Neural progenitor cell (in vitro differentiated cells): Measurements from ENCODE around the gene CDKN2A. TPM values are rescaled to one million over a fixed set of nuclear protein-coding genes. Genes with fewer than 3 reads are reported as not detected.

ENCODE experiments used
- DNase-seq: peaks from one replicate; pipeline ENCODE4 v3.0.0-alpha.2; 2016; ENCODE audit warnings: low spot score
- H2AFZ ChIP-seq: fragments of 200-600 bp; sonication (generic); replicated peaks from 2 replicates; pipeline ENCODE4 v1.6.1; 2016; ENCODE audit warnings: antibody characterized with exemption
- H3F3A ChIP-seq: fragments of 200-600 bp; sonication (generic); 2 replicates; pipeline ENCODE4 v1.6.1; 2016; ENCODE audit warnings: antibody characterized with exemption, low read depth
- H3K27ac ChIP-seq: fragments of 200-600 bp; sonication (generic); 2 replicates; pipeline ENCODE4 v1.5.1; 2016; ENCODE audit warnings: mild to moderate bottlenecking
- H3K27me3 ChIP-seq: fragments of 200-600 bp; sonication (generic); 2 replicates; pipeline ENCODE4 v1.6.1; 2016; ENCODE audit warnings: mild to moderate bottlenecking, moderate library complexity
- H3K36me3 ChIP-seq: fragments of 200-600 bp; sonication (generic); 2 replicates; pipeline ENCODE4 v1.5.1; 2016
- H3K4me1 ChIP-seq: fragments of 200-600 bp; sonication (generic); 2 replicates; pipeline ENCODE4 v1.6.1; 2016; ENCODE audit warnings: mixed run types
- H3K4me2 ChIP-seq: fragments of 200-600 bp; sonication (generic); 2 replicates; pipeline ENCODE4 v1.6.1; 2016
- H3K4me3 ChIP-seq: fragments of 200-600 bp; sonication (generic); 2 replicates; pipeline ENCODE4 v1.5.1; 2016
- H3K79me2 ChIP-seq: fragments of 200-600 bp; sonication (generic); 2 replicates; pipeline ENCODE4 v1.6.1; 2016; ENCODE audit warnings: low read depth
- H3K9ac ChIP-seq: fragments of 200-600 bp; sonication (generic); 2 replicates; pipeline ENCODE4 v1.6.1; 2016
- H3K9me3 ChIP-seq: fragments of 200-600 bp; sonication (generic); 2 replicates; pipeline ENCODE4 v1.5.1; 2016; ENCODE audit warnings: low read depth
- H4K20me1 ChIP-seq: fragments of 200-600 bp; sonication (generic); 2 replicates; pipeline ENCODE4 v1.6.1; 2016; ENCODE audit warnings: low read depth
- H3K27ac Mint-ChIP-seq: 3 replicates; pipeline ENCODE4 v1.8.0; 2021; ENCODE audit warnings: mixed read lengths
- H3K27me3 Mint-ChIP-seq: 2 replicates; pipeline ENCODE4 v1.8.0; 2022; ENCODE audit warnings: low read depth, mild to moderate bottlenecking, inconsistent platforms, moderate library complexity, mixed read lengths; ENCODE audit not compliant: insufficient read depth
- H3K36me3 Mint-ChIP-seq: 3 replicates; pipeline ENCODE4 v1.8.0; 2021; ENCODE audit warnings: mixed read lengths
- H3K4me1 Mint-ChIP-seq: 3 replicates; pipeline ENCODE4 v1.8.0; 2021; ENCODE audit warnings: mixed read lengths
- H3K4me3 Mint-ChIP-seq: 3 replicates; pipeline ENCODE4 v1.8.0; 2021; ENCODE audit warnings: mild to moderate bottlenecking, moderate library complexity, mixed read lengths
- H3K9me3 Mint-ChIP-seq: 3 replicates; pipeline ENCODE4 v1.8.0; 2020; ENCODE audit warnings: mixed read lengths
- EZH2 ChIP-seq: fragments of 200-600 bp; sonication (generic); IDR thresholded peaks from 2 replicates; pipeline ENCODE4 v1.6.1; 2017; ENCODE audit warnings: antibody characterized with exemption, mild to moderate bottlenecking, moderate library complexity
- EZH2phosphoT487 ChIP-seq: fragments of 200-600 bp; sonication (generic); IDR thresholded peaks from 2 replicates; pipeline ENCODE4 v1.6.1; 2017; ENCODE audit warnings: antibody characterized with exemption
- total RNA-seq: library from RNA; depleted of rRNA; stranded (reverse); fragments of >200 nt; gene quantifications from 2 replicates; pipeline ENCODE4 v1.2.3, GENCODE V29; 2015; ENCODE audit warnings: low replicate concordance
- TF ChIP-seq, protein P1 (sequence below): fragments of 200-600 bp; sonication (generic); IDR thresholded peaks from 2 replicates; pipeline ENCODE4 v1.5.1; 2017; ENCODE audit warnings: antibody characterized with exemption, mild to moderate bottlenecking

Gene CDKN2A
- total RNA-seq, 1 donor from 2014 or later = not detected

GRCh38 chr9:21996858-21997257, 2.7 kb upstream of the CDKN2A start:
- Mint-ChIP-seq H3K36me3 (peaks cover 2% of the 10 kb centered on the region), H3K4me1 (peaks cover 18% of the 10 kb centered on the region), H3K4me3 (no peak overlapping the region), H3K27ac (no peak overlapping the region), H3K9me3 (no peaks in the 10 kb centered on the region), H3K27me3 (peaks cover 62% of the 10 kb centered on the region)
- Histone ChIP-seq H3K27ac (no peak overlapping the region), H3K9me3 (no peaks in the 10 kb centered on the region), H3K27me3 (peaks cover 100% of the 10 kb centered on the region), H3K4me1 (peaks cover 6% of the 10 kb centered on the region), H2AFZ (no peak overlapping the region), H3K36me3 (no peaks in the 10 kb centered on the region), H3F3A (peaks cover 34% of the 10 kb centered on the region), H3K9ac (no peak overlapping the region), H3K4me2 (no peak overlapping the region), H4K20me1 (peaks cover 55% of the 10 kb centered on the region), H3K79me2 (no peaks in the 10 kb centered on the region), H3K4me3 (no peak overlapping the region)
- TF ChIP-seq EZH2 (no peak), EZH2phosphoT487 (no peak)
- TF ChIP-seq, protein P1, sequence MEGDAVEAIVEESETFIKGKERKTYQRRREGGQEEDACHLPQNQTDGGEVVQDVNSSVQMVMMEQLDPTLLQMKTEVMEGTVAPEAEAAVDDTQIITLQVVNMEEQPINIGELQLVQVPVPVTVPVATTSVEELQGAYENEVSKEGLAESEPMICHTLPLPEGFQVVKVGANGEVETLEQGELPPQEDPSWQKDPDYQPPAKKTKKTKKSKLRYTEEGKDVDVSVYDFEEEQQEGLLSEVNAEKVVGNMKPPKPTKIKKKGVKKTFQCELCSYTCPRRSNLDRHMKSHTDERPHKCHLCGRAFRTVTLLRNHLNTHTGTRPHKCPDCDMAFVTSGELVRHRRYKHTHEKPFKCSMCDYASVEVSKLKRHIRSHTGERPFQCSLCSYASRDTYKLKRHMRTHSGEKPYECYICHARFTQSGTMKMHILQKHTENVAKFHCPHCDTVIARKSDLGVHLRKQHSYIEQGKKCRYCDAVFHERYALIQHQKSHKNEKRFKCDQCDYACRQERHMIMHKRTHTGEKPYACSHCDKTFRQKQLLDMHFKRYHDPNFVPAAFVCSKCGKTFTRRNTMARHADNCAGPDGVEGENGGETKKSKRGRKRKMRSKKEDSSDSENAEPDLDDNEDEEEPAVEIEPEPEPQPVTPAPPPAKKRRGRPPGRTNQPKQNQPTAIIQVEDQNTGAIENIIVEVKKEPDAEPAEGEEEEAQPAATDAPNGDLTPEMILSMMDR = no peak
- no peak for DNase-seq

DNA sequence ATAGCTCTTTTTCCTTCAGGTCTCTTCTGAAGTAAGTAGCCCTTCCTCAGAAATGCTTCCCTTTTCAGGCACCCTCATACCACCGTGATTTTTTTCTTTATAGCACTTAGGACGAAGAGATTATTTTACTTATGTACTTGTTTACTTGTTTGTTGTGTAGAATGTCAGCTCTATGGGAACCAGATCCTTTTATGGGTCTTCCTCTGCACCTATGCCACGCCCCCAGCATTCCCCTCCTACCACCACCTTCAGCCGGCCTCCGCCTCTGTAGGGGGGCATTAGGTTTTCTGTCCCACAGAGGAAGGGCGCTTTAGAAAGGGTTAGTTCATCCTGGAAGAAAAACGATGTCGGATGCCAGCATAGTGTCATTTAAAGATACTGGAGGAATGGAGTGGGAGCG, 2.2 kb upstream of the CDKN2A start:
- H3K4me2 ChIP-seq = peak overlapping the region; percentile 95
- no peak overlapping the region for H2AFZ ChIP-seq
- H3K4me1 ChIP-seq = peaks cover 6% of the 10 kb centered on the region
- Mint-ChIP-seq H3K36me3 (peaks cover 2% of the 10 kb centered on the region), H3K4me3 (peak overlapping the region; percentile 91), H3K4me1 (peaks cover 18% of the 10 kb centered on the region), H3K27me3 (peaks cover 61% of the 10 kb centered on the region), H3K9me3 (no peaks in the 10 kb centered on the region), H3K27ac (no peak overlapping the region)
- H3K9ac ChIP-seq = no peak overlapping the region
- peak; percentile 15 for TF ChIP-seq EZH2phosphoT487
- peak; percentile 6 for TF ChIP-seq EZH2
- TF ChIP-seq, protein P1 = no peak
- H3K27ac ChIP-seq = no peak overlapping the region
- H3K79me2 ChIP-seq = no peaks in the 10 kb centered on the region
- no peaks in the 10 kb centered on the region for H3K9me3 ChIP-seq
- H3K4me3 ChIP-seq = peak overlapping the region; percentile 57
- H3F3A ChIP-seq = peaks cover 34% of the 10 kb centered on the region
- no peaks in the 10 kb centered on the region for H3K36me3 ChIP-seq
- peaks cover 59% of the 10 kb centered on the region for H4K20me1 ChIP-seq
- DNase-seq = peak; percentile 51
- H3K27me3 ChIP-seq = peaks cover 100% of the 10 kb centered on the region

- H3K4me1 ChIP-seq = peaks cover 6% of the 10 kb centered on the region
- peaks cover 34% of the 10 kb centered on the region for H3F3A ChIP-seq
- peaks cover 100% of the 10 kb centered on the region for H3K27me3 ChIP-seq
- peak; percentile 76 for DNase-seq
- TF ChIP-seq EZH2 = peak; percentile 91
- TF ChIP-seq, protein P1 = peak; percentile 39
- peak; percentile 95 for TF ChIP-seq EZH2phosphoT487
- H3K36me3 Mint-ChIP-seq = peaks cover 2% of the 10 kb centered on the region
- H3K27ac Mint-ChIP-seq = no peak overlapping the region
- H3K4me1 Mint-ChIP-seq = peaks cover 18% of the 10 kb centered on the region
- no peaks in the 10 kb centered on the region for H3K36me3 ChIP-seq
- H3K9ac ChIP-seq = no peak overlapping the region
- no peaks in the 10 kb centered on the region for H3K9me3 Mint-ChIP-seq
- peak overlapping the region; percentile 57 for H3K4me3 ChIP-seq
- H4K20me1 ChIP-seq = peaks cover 62% of the 10 kb centered on the region
- no peaks in the 10 kb centered on the region for H3K9me3 ChIP-seq
- no peak overlapping the region for H3K27ac ChIP-seq
- H3K27me3 Mint-ChIP-seq = peaks cover 60% of the 10 kb centered on the region
- H2AFZ ChIP-seq = peak overlapping the region; percentile 60
- H3K4me3 Mint-ChIP-seq = peak overlapping the region; percentile 91
- no peaks in the 10 kb centered on the region for H3K79me2 ChIP-seq
- peak overlapping the region; percentile 95 for H3K4me2 ChIP-seq
Observed at GRCh38 chr9:21995666-21996398, 1.6 kb upstream of the CDKN2A start.
